Uterus (tissue), 4 donors: ENCODE measurements around the gene FKBP2. TPM values are rescaled to one million over a fixed set of nuclear protein-coding genes. Genes with fewer than 3 reads are reported as not detected.

Experiments
- DNase-seq, 2 donors: peaks; one replicate each; pipeline ENCODE4 v3.0.0-alpha.2; 2019 to 2020
- H3K27ac ChIP-seq, 2 donors: fragments of 200-600 bp; sonication (generic); 1 replicate in 1 of 2; 2 replicates in 1 of 2; pipeline ENCODE4 v1.5.1; 2016 to 2018
- H3K27me3 ChIP-seq, 2 donors: fragments of 200-600 bp; sonication (generic); one replicate each; pipeline ENCODE4 v1.5.1; 2018 to 2019; ENCODE audit warnings: control low read depth in 1 of 2
- H3K36me3 ChIP-seq, 2 donors: fragments of 200-600 bp; sonication (generic); one replicate each; pipeline ENCODE4 v1.5.1; 2019; ENCODE audit warnings: control low read depth in 1 of 2
- H3K4me1 ChIP-seq, 2 donors: fragments of 200-600 bp; sonication (generic); one replicate each; pipeline ENCODE4 v1.5.1; 2018 to 2019; ENCODE audit warnings: control low read depth in 1 of 2
- H3K4me3 ChIP-seq, 2 donors: fragments of 200-600 bp; sonication (generic); 1 replicate in 1 of 2; 2 replicates in 1 of 2; pipeline ENCODE4 v1.5.1; 2018 to 2019; ENCODE audit warnings: mild to moderate bottlenecking in 1 of 2
- H3K9me3 ChIP-seq, 2 donors: fragments of 200-600 bp; sonication (generic); one replicate each; pipeline ENCODE4 v1.5.1; 2019; ENCODE audit warnings: control low read depth in 1 of 2
- POLR2A ChIP-seq, 2 donors: fragments of 450-650 bp; IDR thresholded peaks; one replicate each; pipeline ENCODE4 v1.6.1; 2016; ENCODE audit warnings: antibody characterized with exemption in 2 of 2, mild to moderate bottlenecking in 1 of 2, moderate library complexity in 1 of 2
- intact Hi-C: fragments of 100-400 bp; cut with DNase I; formaldehyde crosslinking; loops from one replicate; pipeline ENCODE4 v1.15.1; 2023; ENCODE audit warnings: low total_unique reads
- total RNA-seq, 4 donors: library from RNA; depleted of rRNA in 3 of 4; stranded (reverse); fragments of >200 nt in 3 of 4; gene quantifications; one replicate each; pipeline versions ENCODE4 v1.1.0 to v1.2.4, GENCODE V29; 2014 to 2023
- TF ChIP-seq, protein P1 (sequence below), 4 experiments: fragments of 200-600 bp in 2 of 4; fragments of 450-650 bp in 2 of 4; sonication (generic) in 2 of 4; IDR thresholded peaks; one replicate each; pipeline ENCODE4 v1.5.1; 2016 to 2019; ENCODE audit warnings: antibody characterized with exemption in 4 of 4, mild to moderate bottlenecking in 2 of 4, moderate library complexity in 1 of 4
- donor health status: DM: yes; HTN: yes; CAD: no.

Gene FKBP2
- total RNA-seq, 4 donors from 2014 or later = 22.3 to 74.0 (median 37.7) TPM

DNA sequence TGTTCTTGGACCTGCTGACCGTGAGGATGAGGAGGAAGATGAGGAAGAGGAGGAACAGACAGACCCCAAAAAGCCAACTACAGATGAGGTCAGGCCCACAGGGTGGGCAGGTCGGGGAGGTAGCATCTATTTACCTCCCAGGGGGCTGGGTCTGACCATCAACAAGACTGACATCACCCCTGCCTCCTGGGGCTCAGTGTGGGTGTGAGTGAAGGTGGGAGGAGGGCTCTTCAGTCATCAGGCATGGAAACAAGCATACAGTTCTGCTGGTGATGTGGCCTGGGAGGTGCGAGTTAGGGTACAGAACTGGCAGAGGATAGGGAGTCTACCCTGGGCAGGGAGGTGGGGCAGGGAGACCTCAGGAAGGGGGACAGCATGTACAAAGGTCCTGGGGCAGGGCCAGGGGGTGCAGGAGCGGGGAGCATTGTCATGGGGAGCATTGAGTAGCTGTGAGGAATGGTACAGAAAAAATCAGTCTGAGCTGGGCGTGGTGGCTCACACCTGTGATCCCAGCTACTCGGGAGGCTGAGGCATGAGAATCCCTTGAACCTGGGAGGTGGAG is 19.3 kb downstream of the FKBP2 start:
- intact Hi-C loops = no loop called here
- Histone ChIP-seq H3K36me3 (no peaks in the 10 kb centered on the region), H3K27ac (no peak overlapping the region), H3K4me1 (no peaks in the 10 kb centered on the region), H3K9me3 (no peaks in the 10 kb centered on the region), H3K4me3 (no peak overlapping the region), H3K27me3 (no peaks in the 10 kb centered on the region)
- TF ChIP-seq, protein P1, sequence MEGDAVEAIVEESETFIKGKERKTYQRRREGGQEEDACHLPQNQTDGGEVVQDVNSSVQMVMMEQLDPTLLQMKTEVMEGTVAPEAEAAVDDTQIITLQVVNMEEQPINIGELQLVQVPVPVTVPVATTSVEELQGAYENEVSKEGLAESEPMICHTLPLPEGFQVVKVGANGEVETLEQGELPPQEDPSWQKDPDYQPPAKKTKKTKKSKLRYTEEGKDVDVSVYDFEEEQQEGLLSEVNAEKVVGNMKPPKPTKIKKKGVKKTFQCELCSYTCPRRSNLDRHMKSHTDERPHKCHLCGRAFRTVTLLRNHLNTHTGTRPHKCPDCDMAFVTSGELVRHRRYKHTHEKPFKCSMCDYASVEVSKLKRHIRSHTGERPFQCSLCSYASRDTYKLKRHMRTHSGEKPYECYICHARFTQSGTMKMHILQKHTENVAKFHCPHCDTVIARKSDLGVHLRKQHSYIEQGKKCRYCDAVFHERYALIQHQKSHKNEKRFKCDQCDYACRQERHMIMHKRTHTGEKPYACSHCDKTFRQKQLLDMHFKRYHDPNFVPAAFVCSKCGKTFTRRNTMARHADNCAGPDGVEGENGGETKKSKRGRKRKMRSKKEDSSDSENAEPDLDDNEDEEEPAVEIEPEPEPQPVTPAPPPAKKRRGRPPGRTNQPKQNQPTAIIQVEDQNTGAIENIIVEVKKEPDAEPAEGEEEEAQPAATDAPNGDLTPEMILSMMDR (IDR thresholded peaks at IDR 0.05) = no peak
- TF ChIP-seq POLR2A (IDR thresholded peaks at IDR 0.05) = no peak
- DNase-seq = no peak

DNA sequence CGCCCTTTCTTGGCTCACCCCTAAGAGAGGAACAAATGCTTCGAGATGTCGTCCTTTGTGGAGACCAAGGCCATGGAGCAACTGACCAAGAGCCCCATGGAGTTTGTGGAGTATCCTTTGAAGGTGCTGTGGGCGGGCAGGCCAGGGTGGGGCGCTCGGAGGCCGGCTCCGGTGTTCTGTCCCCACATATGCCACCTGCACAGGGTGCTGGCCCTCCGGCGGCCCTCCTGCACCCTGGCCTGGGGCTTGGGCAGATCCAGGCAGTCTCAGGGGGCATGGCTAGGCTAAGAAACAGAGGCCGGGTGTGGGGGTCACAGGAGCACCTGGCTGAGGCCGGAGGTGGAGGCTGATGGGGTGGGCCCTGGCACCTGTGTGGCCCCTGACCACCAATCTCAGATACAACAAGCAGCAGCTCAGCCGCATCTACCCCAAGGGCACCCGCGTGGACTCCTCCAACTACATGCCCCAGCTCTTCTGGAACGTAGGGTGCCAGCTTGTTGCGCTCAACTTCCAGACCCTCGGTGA is 20.7 kb downstream of the FKBP2 start:
- no peak overlapping the region for H3K27ac ChIP-seq
- H3K36me3 ChIP-seq = no peaks in the 10 kb centered on the region
- H3K4me3 ChIP-seq = no peak overlapping the region
- intact Hi-C loops = no loop called here
- no peaks in the 10 kb centered on the region for H3K27me3 ChIP-seq
- H3K9me3 ChIP-seq = no peaks in the 10 kb centered on the region
- no peak for DNase-seq
- H3K4me1 ChIP-seq = no peaks in the 10 kb centered on the region
- TF ChIP-seq POLR2A (IDR thresholded peaks at IDR 0.05) = no peak
- TF ChIP-seq, protein P1 (IDR thresholded peaks at IDR 0.05) = no peak

DNA sequence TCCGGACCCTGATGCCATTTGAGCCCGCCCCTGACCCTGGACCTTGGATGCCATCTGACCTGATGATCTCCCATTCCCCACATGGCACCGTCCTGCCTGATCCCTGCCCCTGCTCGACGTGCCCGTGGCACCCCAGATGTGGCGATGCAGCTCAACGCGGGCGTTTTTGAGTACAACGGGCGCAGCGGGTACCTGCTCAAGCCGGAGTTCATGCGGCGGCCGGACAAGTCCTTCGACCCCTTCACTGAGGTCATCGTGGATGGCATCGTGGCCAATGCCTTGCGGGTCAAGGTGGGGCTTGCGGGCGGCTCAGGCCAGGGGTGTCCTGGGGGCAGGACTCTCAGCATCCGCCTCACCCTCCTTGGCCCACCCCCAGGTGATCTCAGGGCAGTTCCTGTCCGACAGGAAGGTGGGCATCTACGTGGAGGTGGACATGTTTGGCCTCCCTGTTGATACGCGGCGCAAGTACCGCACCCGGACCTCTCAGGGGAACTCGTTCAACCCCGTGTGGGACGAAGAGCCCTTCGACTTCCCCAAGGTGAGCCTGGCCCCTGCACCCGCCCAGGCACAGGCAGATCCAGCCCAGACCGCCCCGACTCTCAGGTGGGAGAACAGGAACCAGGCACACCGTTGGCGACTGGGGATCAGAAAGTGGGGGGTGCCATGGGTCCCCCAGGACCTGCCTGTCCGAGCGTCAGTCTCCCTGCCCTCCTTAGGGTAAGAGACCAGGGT is 21.5 kb downstream of the FKBP2 start:
- Histone ChIP-seq H3K4me3 (no peak overlapping the region), H3K27me3 (no peaks in the 10 kb centered on the region), H3K36me3 (no peaks in the 10 kb centered on the region), H3K9me3 (no peaks in the 10 kb centered on the region), H3K27ac (no peak overlapping the region), H3K4me1 (peaks cover 0 to 3% of the 10 kb centered on the region in 2 donors)
- no peak for DNase-seq
- intact Hi-C loops = no loop called here
- no peak for TF ChIP-seq POLR2A (IDR thresholded peaks at IDR 0.05)
- TF ChIP-seq, protein P1 (IDR thresholded peaks at IDR 0.05) = no peak

DNA sequence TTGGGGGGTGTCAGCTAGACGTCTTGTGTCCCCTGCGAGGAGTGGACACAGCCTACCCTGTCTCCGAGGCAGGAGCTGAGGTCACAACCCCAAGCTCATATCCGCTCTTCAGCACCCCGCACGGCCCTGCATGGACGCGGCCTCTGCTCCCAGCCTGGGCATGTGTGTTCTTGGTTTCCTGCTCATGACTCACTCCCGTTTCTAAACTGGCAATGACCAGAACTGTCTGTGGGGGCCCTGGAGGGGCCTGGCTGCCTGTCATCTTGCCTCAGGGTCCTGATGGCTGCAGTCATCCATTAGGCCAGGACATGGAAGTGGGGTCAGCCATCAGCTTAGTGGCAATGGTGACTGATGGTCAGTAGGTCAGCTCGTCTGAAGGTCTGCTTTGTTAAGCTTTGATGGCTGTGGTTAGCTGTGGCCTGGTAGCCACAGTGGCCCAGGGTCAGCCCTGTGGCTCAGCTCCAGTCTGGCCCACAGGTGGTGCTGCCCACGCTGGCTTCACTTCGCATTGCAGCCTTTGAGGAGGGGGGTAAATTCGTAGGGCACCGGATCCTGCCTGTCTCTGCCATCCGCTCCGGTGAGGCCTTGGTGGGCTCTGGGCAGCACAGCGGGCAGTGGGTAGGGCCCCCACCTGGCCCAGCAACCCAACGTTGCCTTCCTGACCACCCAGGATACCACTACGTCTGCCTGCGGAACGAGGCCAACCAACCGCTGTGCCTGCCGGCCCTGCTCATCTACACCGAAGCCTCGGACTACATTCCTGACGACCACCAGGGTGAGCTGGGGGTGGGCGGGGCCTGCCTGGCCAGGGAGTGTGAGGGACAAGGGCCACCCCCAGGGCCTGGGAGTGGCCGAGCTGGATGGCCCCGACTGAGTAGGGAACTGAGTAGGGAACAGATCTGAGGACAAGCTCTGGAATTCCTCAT is 22.4 kb downstream of the FKBP2 start:
- no peak overlapping the region for H3K27ac ChIP-seq
- no peaks in the 10 kb centered on the region for H3K27me3 ChIP-seq
- no peak overlapping the region for H3K4me3 ChIP-seq
- intact Hi-C loops = no loop called here
- peaks cover 0 to 9% of the 10 kb centered on the region in 2 donors for H3K4me1 ChIP-seq
- H3K36me3 ChIP-seq = no peaks in the 10 kb centered on the region
- DNase-seq = no peak
- H3K9me3 ChIP-seq = no peaks in the 10 kb centered on the region
- TF ChIP-seq, protein P1 (IDR thresholded peaks at IDR 0.05) = no peak
- no peak for TF ChIP-seq POLR2A (IDR thresholded peaks at IDR 0.05)
